Liver (tissue), 9 donors: ENCODE measurements around the gene FAM136A. TPM values are rescaled to one million over a fixed set of nuclear protein-coding genes. Genes with fewer than 3 reads are reported as not detected.

Source experiments
- DNase-seq: peaks from one replicate; pipeline ENCODE4 v3.0.0-alpha.2; 2017; ENCODE audit warnings: low spot score
- H3K27ac ChIP-seq, 2 donors: one replicate each; pipeline ENCODE4 v1.7.0; 2013; ENCODE audit warnings: inconsistent platforms in 2 of 2, low read length in 2 of 2, control low read depth in 1 of 2, low read depth in 1 of 2, mild to moderate bottlenecking in 1 of 2
- H3K27me3 ChIP-seq, 4 donors: one replicate each; pipeline versions ENCODE4 v1.6.1 to v1.7.0; 2013; ENCODE audit warnings: low read length in 3 of 4, inconsistent platforms in 1 of 4, mild to moderate bottlenecking in 1 of 4, moderate library complexity in 1 of 4; ENCODE audit not compliant: control insufficient read depth in 4 of 4, insufficient read depth in 4 of 4
- H3K36me3 ChIP-seq, 4 donors: one replicate each; pipeline versions ENCODE4 v1.6.1 to v1.7.0; 2013; ENCODE audit warnings: low read length in 3 of 4, mild to moderate bottlenecking in 3 of 4, low read depth in 1 of 4, moderate library complexity in 1 of 4; ENCODE audit not compliant: control insufficient read depth in 4 of 4, insufficient read depth in 3 of 4
- H3K4me1 ChIP-seq, 4 donors: one replicate each; pipeline versions ENCODE4 v1.6.1 to v1.7.0; 2013; ENCODE audit warnings: low read length in 3 of 4, mild to moderate bottlenecking in 3 of 4, moderate library complexity in 1 of 4; ENCODE audit not compliant: control insufficient read depth in 4 of 4, insufficient read depth in 4 of 4
- H3K4me3 ChIP-seq, 3 donors: one replicate each; pipeline versions ENCODE4 v1.6.1 to v1.7.0; 2013; ENCODE audit warnings: low read length in 3 of 3, control low read depth in 1 of 3, low read depth in 1 of 3, mild to moderate bottlenecking in 1 of 3
- H3K9ac ChIP-seq, 2 donors: one replicate each; pipeline ENCODE4 v1.7.0; 2013; ENCODE audit warnings: low read length in 2 of 2, mild to moderate bottlenecking in 2 of 2, moderate library complexity in 2 of 2, control low read depth in 1 of 2, low read depth in 1 of 2
- H3K9me3 ChIP-seq, 4 donors: one replicate each; pipeline versions ENCODE4 v1.6.1 to v1.7.0; 2013; ENCODE audit warnings: low read length in 3 of 4; ENCODE audit not compliant: control insufficient read depth in 4 of 4
- EGR1 ChIP-seq, 2 donors: IDR thresholded peaks; 2 replicates each; pipeline ENCODE4 v1.6.1; 2016 to 2018; ENCODE audit warnings: antibody characterized with exemption in 2 of 2, low read depth in 2 of 2
- FOXA1 ChIP-seq: IDR thresholded peaks from 2 replicates; pipeline ENCODE4 v1.6.1; 2016; ENCODE audit warnings: antibody characterized with exemption
- FOXA2 ChIP-seq: IDR thresholded peaks from 2 replicates; pipeline ENCODE4 v1.6.1; 2016; ENCODE audit warnings: antibody characterized with exemption
- GABPA ChIP-seq, 2 donors: IDR thresholded peaks in 1 of 2; conservative IDR thresholded peaks in 1 of 2; 2 replicates each; pipeline ENCODE4 v1.6.1; 2016; ENCODE audit warnings: antibody characterized with exemption in 2 of 2, mild to moderate bottlenecking in 1 of 2, moderate library complexity in 1 of 2
- HNF4G ChIP-seq: IDR thresholded peaks from 2 replicates; pipeline ENCODE4 v1.6.1; 2016; ENCODE audit warnings: antibody characterized with exemption
- JUND ChIP-seq, 2 donors: IDR thresholded peaks; 2 replicates each; pipeline ENCODE4 v1.6.1; 2016; ENCODE audit warnings: antibody characterized with exemption in 2 of 2
- NR2F2 ChIP-seq: IDR thresholded peaks from 2 replicates; pipeline ENCODE4 v1.6.1; 2016; ENCODE audit warnings: antibody characterized with exemption
- RAD21 ChIP-seq, 2 donors: IDR thresholded peaks; 2 replicates each; pipeline ENCODE4 v1.6.1; 2016; ENCODE audit warnings: antibody characterized with exemption in 2 of 2, mild to moderate bottlenecking in 2 of 2
- RXRA ChIP-seq, 2 donors: IDR thresholded peaks; 2 replicates each; pipeline ENCODE4 v1.6.1; 2017 to 2018; ENCODE audit warnings: antibody characterized with exemption in 2 of 2, mild to moderate bottlenecking in 1 of 2
- SP1 ChIP-seq: IDR thresholded peaks from 2 replicates; pipeline ENCODE4 v1.6.1; 2018; ENCODE audit warnings: antibody characterized with exemption, mild to moderate bottlenecking
- TAF1 ChIP-seq: conservative IDR thresholded peaks from 2 replicates; pipeline ENCODE4 v1.6.1; 2016; ENCODE audit warnings: antibody characterized with exemption, mild to moderate bottlenecking
- YY1 ChIP-seq: IDR thresholded peaks from 2 replicates; pipeline ENCODE4 v1.6.1; 2016; ENCODE audit warnings: antibody characterized with exemption, mild to moderate bottlenecking
- WGBS: extraction: QIAGEN DNeasy Blood & Tissue Kit; methylation state at CpG from one replicate; pipeline ENCODE4 v1.1.7; 2013; 5-methylcytosine and 5-hydroxymethylcytosine counted together
- polyA plus RNA-seq, 2 donors: library from polyadenylated mRNA; stranded (reverse) in 1 of 2; unstranded in 1 of 2; fragments of 200-250 nt in 1 of 2; fragments of >200 nt in 1 of 2; fragmentation: Nextera tagmentation in 1 of 2; extraction: Ambion mirVana in 1 of 2; gene quantifications; one replicate each; pipeline versions ENCODE4 v1.2.1 to v1.2.3, GENCODE V29; 2013 to 2015
- total RNA-seq, 2 donors: library from RNA; depleted of rRNA; stranded (reverse); fragments of >200 nt; gene quantifications; one replicate each; pipeline ENCODE4 v1.2.3, GENCODE V29; 2014
- TF ChIP-seq, protein P1 (sequence below): IDR thresholded peaks from 2 replicates; pipeline ENCODE4 v1.6.1; 2016; ENCODE audit warnings: antibody characterized with exemption
- TF ChIP-seq, protein P2 (sequence below): IDR thresholded peaks from 2 replicates; pipeline ENCODE4 v1.6.1; 2016; ENCODE audit warnings: antibody characterized with exemption, mild to moderate bottlenecking
- TF ChIP-seq, protein P3 (sequence below): fragments of 150-350 bp; IDR thresholded peaks from 2 replicates; pipeline ENCODE4 v1.5.1; 2017; ENCODE audit warnings: improper control_type of control experiment, low read depth, low read length; ENCODE audit not compliant: missing input control
- TF ChIP-seq, protein P4 (sequence below): IDR thresholded peaks from 2 replicates; pipeline ENCODE4 v1.6.1; 2016; ENCODE audit warnings: antibody characterized with exemption
- TF ChIP-seq, protein P5 (sequence below): IDR thresholded peaks from 2 replicates; pipeline ENCODE4 v1.6.1; 2016; ENCODE audit warnings: antibody characterized with exemption
- donor health status: healthy.
- donor health status: healthy.
- donor health status: healthy.
- donor health status: healthy.
- donor health status: healthy.

Gene FAM136A
- total and polyA plus RNA-seq, 4 donors: 20.9 to 35.8 (median 24.2) TPM

DNA sequence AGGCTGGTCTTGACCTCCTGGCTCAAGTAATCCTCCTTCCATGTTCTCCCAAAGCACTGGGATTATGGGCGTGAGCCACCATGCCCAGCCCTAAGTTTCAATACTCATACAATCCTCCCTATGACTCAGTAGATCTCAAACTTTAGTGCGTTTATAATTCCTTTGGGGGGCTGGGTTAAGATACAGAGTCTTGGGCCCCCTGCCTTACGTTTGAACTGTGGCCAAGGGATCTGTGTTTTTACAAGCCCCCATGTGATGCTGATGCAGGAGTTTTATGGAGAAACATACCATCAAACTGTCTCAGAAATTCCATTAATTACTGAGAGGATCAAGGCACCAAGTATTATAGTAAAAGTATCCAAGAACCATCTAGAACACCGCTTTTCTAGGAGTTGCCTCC is 38.2 kb upstream of the FAM136A start:
- peaks cover 0 to 5% (median 0%) of the 10 kb centered on the region in 4 donors for H3K27me3 ChIP-seq
- H3K27ac ChIP-seq: no peak overlapping the region
- H3K4me3 ChIP-seq: no peak overlapping the region
- H3K9me3 ChIP-seq: no peaks in the 10 kb centered on the region
- H3K9ac ChIP-seq: no peak overlapping the region
- TF ChIP-seq FOXA1 (no peak), HNF4G (no peak), RXRA (IDR thresholded peaks at IDR 0.05) (no peak), FOXA2 (no peak), SP1 (no peak), JUND (IDR thresholded peaks at IDR 0.05) (no peak), YY1 (no peak), RAD21 (IDR thresholded peaks at IDR 0.05) (no peak), EGR1 (IDR thresholded peaks at IDR 0.05; ENCODE audit: low read depth in 2 of 2) (no peak), NR2F2 (no peak)
- TF ChIP-seq, protein P1, sequence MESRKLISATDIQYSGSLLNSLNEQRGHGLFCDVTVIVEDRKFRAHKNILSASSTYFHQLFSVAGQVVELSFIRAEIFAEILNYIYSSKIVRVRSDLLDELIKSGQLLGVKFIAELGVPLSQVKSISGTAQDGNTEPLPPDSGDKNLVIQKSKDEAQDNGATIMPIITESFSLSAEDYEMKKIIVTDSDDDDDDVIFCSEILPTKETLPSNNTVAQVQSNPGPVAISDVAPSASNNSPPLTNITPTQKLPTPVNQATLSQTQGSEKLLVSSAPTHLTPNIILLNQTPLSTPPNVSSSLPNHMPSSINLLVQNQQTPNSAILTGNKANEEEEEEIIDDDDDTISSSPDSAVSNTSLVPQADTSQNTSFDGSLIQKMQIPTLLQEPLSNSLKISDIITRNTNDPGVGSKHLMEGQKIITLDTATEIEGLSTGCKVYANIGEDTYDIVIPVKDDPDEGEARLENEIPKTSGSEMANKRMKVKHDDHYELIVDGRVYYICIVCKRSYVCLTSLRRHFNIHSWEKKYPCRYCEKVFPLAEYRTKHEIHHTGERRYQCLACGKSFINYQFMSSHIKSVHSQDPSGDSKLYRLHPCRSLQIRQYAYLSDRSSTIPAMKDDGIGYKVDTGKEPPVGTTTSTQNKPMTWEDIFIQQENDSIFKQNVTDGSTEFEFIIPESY: no peak
- TF ChIP-seq, protein P2, sequence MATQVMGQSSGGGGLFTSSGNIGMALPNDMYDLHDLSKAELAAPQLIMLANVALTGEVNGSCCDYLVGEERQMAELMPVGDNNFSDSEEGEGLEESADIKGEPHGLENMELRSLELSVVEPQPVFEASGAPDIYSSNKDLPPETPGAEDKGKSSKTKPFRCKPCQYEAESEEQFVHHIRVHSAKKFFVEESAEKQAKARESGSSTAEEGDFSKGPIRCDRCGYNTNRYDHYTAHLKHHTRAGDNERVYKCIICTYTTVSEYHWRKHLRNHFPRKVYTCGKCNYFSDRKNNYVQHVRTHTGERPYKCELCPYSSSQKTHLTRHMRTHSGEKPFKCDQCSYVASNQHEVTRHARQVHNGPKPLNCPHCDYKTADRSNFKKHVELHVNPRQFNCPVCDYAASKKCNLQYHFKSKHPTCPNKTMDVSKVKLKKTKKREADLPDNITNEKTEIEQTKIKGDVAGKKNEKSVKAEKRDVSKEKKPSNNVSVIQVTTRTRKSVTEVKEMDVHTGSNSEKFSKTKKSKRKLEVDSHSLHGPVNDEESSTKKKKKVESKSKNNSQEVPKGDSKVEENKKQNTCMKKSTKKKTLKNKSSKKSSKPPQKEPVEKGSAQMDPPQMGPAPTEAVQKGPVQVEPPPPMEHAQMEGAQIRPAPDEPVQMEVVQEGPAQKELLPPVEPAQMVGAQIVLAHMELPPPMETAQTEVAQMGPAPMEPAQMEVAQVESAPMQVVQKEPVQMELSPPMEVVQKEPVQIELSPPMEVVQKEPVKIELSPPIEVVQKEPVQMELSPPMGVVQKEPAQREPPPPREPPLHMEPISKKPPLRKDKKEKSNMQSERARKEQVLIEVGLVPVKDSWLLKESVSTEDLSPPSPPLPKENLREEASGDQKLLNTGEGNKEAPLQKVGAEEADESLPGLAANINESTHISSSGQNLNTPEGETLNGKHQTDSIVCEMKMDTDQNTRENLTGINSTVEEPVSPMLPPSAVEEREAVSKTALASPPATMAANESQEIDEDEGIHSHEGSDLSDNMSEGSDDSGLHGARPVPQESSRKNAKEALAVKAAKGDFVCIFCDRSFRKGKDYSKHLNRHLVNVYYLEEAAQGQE: no peak
- TF ChIP-seq, protein P3, sequence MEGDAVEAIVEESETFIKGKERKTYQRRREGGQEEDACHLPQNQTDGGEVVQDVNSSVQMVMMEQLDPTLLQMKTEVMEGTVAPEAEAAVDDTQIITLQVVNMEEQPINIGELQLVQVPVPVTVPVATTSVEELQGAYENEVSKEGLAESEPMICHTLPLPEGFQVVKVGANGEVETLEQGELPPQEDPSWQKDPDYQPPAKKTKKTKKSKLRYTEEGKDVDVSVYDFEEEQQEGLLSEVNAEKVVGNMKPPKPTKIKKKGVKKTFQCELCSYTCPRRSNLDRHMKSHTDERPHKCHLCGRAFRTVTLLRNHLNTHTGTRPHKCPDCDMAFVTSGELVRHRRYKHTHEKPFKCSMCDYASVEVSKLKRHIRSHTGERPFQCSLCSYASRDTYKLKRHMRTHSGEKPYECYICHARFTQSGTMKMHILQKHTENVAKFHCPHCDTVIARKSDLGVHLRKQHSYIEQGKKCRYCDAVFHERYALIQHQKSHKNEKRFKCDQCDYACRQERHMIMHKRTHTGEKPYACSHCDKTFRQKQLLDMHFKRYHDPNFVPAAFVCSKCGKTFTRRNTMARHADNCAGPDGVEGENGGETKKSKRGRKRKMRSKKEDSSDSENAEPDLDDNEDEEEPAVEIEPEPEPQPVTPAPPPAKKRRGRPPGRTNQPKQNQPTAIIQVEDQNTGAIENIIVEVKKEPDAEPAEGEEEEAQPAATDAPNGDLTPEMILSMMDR: no peak
- TF ChIP-seq, protein P4, sequence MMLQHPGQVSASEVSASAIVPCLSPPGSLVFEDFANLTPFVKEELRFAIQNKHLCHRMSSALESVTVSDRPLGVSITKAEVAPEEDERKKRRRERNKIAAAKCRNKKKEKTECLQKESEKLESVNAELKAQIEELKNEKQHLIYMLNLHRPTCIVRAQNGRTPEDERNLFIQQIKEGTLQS: no peak
- no peaks in the 10 kb centered on the region for H3K36me3 ChIP-seq
- H3K4me1 ChIP-seq: no peaks in the 10 kb centered on the region
- DNase-seq: no peak
- 72% methylated on average over 4 of the region's 4 CpGs for WGBS

DNA sequence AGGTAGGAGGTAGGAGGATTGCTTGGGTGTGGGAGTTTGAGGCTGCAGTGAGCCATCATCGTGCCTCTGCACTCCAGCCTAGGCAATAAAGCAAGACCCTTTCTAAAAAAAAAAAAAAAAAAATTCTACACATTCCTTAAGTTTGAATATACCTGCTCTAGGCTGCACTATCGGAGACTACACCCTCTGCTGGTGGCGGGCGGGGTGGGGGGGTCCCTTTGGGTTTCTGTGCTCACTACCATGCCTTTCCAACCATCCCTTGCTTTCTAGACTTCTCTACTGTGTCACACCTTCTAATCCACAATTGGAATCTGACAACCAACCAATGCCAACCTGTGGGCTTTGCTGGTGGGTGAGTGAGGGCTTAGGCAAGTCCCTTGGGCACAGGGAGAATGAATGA is 34.7 kb upstream of the FAM136A start:
- TF ChIP-seq JUND (IDR thresholded peaks at IDR 0.05) (no peak), FOXA1 (no peak), TAF1 (no peak), GABPA (IDR thresholded peaks at IDR 0.05 in 1 of 2, conservative IDR thresholded peaks at IDR 0.05 in 1 of 2) (no peak), RAD21 (IDR thresholded peaks at IDR 0.05) (no peak)
- TF ChIP-seq, protein P2: no peak
- TF ChIP-seq, protein P5, sequence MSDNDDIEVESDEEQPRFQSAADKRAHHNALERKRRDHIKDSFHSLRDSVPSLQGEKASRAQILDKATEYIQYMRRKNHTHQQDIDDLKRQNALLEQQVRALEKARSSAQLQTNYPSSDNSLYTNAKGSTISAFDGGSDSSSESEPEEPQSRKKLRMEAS: no peak
- 86% methylated on average over 4 of the region's 4 CpGs for WGBS
- H3K9me3 ChIP-seq: no peaks in the 10 kb centered on the region
- H3K4me3 ChIP-seq: no peak overlapping the region
- H3K4me1 ChIP-seq: no peaks in the 10 kb centered on the region
- H3K27ac ChIP-seq: no peak overlapping the region
- no peaks in the 10 kb centered on the region for H3K27me3 ChIP-seq
- no peak for DNase-seq
- no peak overlapping the region for H3K9ac ChIP-seq
- H3K36me3 ChIP-seq: no peaks in the 10 kb centered on the region
